H9 (cell line): ENCODE data around the gene ARHGEF17. TPM values are rescaled to one million over a fixed set of nuclear protein-coding genes. Genes with fewer than 3 reads are reported as not detected.
A peak's percentile ranks its signal among the peaks of the same experiment; 100 is the strongest.

Experiments
- DNase-seq: peaks from one replicate; pipeline ENCODE4 v3.0.0-alpha.2; 2017
- H2AFZ ChIP-seq: one replicate; pipeline ENCODE4 v1.6.1; 2013; ENCODE audit warnings: mild to moderate bottlenecking, low read length, control low read depth, moderate library complexity
- H2AK5ac ChIP-seq: 2 replicates; pipeline ENCODE4 v1.6.1; 2013; ENCODE audit warnings: low read length, control low read depth, mixed read lengths; ENCODE audit not compliant: insufficient read length
- H2BK120ac ChIP-seq: one replicate; pipeline ENCODE4 v1.6.1; 2013; ENCODE audit warnings: low read depth, mild to moderate bottlenecking, low read length, control low read depth, inconsistent platforms; ENCODE audit not compliant: poor library complexity, severe bottlenecking
- H2BK12ac ChIP-seq: 2 replicates; pipeline ENCODE4 v1.6.1; 2013; ENCODE audit warnings: low read length, control low read depth, mixed read lengths, low read depth; ENCODE audit not compliant: insufficient read length
- H2BK15ac ChIP-seq: 2 replicates; pipeline ENCODE4 v1.6.1; 2013; ENCODE audit warnings: low read depth, low read length, control low read depth
- H2BK20ac ChIP-seq: one replicate; pipeline ENCODE4 v1.6.1; 2013; ENCODE audit warnings: low read depth, mild to moderate bottlenecking, low read length, control low read depth, inconsistent platforms; ENCODE audit not compliant: poor library complexity, severe bottlenecking
- H2BK5ac ChIP-seq: 2 replicates; pipeline ENCODE4 v1.6.1; 2013; ENCODE audit warnings: low read length, control low read depth, mixed read lengths; ENCODE audit not compliant: insufficient read length
- H3K14ac ChIP-seq: 2 replicates; pipeline ENCODE4 v1.6.1; 2013; ENCODE audit warnings: low read length, control low read depth; ENCODE audit not compliant: insufficient read depth
- H3K18ac ChIP-seq: 2 replicates; pipeline ENCODE4 v1.6.1; 2013; ENCODE audit warnings: low read depth, mild to moderate bottlenecking, mixed read lengths, low read length, control low read depth; ENCODE audit not compliant: insufficient read length
- H3K23ac ChIP-seq: 2 replicates; pipeline ENCODE4 v1.6.1; 2013; ENCODE audit warnings: low read length, control low read depth, mixed read lengths, low read depth; ENCODE audit not compliant: insufficient read length
- H3K23me2 ChIP-seq: 2 replicates; pipeline ENCODE4 v1.6.1; 2013; ENCODE audit warnings: low read depth, mild to moderate bottlenecking, mixed read lengths, low read length, control low read depth; ENCODE audit not compliant: insufficient read length, poor library complexity, severe bottlenecking
- H3K27ac ChIP-seq: 2 replicates; pipeline ENCODE4 v1.5.1; 2013; ENCODE audit warnings: low read length, control low read depth, mixed read lengths, low read depth; ENCODE audit not compliant: insufficient read length
- H3K27me3 ChIP-seq: 2 replicates; pipeline ENCODE4 v1.6.1; 2013; ENCODE audit warnings: low read length, control low read depth, inconsistent platforms; ENCODE audit not compliant: insufficient read depth
- H3K4ac ChIP-seq: 2 replicates; pipeline ENCODE4 v1.6.1; 2013; ENCODE audit warnings: low read depth, mild to moderate bottlenecking, control low read depth, inconsistent platforms, low read length, moderate library complexity
- H3K4me1 ChIP-seq: 2 replicates; pipeline ENCODE4 v1.6.1; 2013; ENCODE audit warnings: low read length, control low read depth, inconsistent platforms; ENCODE audit not compliant: insufficient read depth
- H3K4me2 ChIP-seq: 2 replicates; pipeline ENCODE4 v1.6.1; 2013; ENCODE audit warnings: low read length, control low read depth, mixed read lengths; ENCODE audit not compliant: insufficient read length, insufficient read depth
- H3K56ac ChIP-seq: 2 replicates; pipeline ENCODE4 v1.6.1; 2013; ENCODE audit warnings: low read depth, mild to moderate bottlenecking, mixed read lengths, low read length, control low read depth; ENCODE audit not compliant: insufficient read length
- H3K79me1 ChIP-seq: 2 replicates; pipeline ENCODE4 v1.6.1; 2013; ENCODE audit warnings: low read depth, mild to moderate bottlenecking, moderate library complexity, low read length, control low read depth, inconsistent platforms; ENCODE audit not compliant: insufficient read depth, poor library complexity, severe bottlenecking
- H3K79me2 ChIP-seq: 2 replicates; pipeline ENCODE4 v1.6.1; 2013; ENCODE audit warnings: low read length, control low read depth, inconsistent platforms; ENCODE audit not compliant: insufficient read depth
- H3K9ac ChIP-seq: 2 replicates; pipeline ENCODE4 v1.6.1; 2013; ENCODE audit warnings: low read length, control low read depth, mixed read lengths; ENCODE audit not compliant: insufficient read length; ENCODE audit errors: extremely low read depth
- H3K9me3 ChIP-seq: one replicate; pipeline ENCODE4 v1.6.1; 2013; ENCODE audit warnings: low read depth, low read length, inconsistent platforms; ENCODE audit not compliant: control insufficient read depth
- H3T11ph ChIP-seq: one replicate; pipeline ENCODE4 v1.6.1; 2013; ENCODE audit warnings: mild to moderate bottlenecking, low read length, control low read depth, inconsistent platforms
- H4K20me1 ChIP-seq: one replicate; pipeline ENCODE4 v1.6.1; 2013; ENCODE audit not compliant: control insufficient read depth, insufficient read length, insufficient read depth
- H4K5ac ChIP-seq: 2 replicates; pipeline ENCODE4 v1.6.1; 2013; ENCODE audit warnings: low read depth, mild to moderate bottlenecking, mixed read lengths, low read length, control low read depth; ENCODE audit not compliant: insufficient read length
- H4K8ac ChIP-seq: replicated peaks from 2 replicates; pipeline ENCODE4 v1.6.1; 2013; ENCODE audit warnings: low read length, control low read depth, mixed read lengths, low read depth; ENCODE audit not compliant: insufficient read length
- H4K91ac ChIP-seq: 2 replicates; pipeline ENCODE4 v1.6.1; 2013; ENCODE audit warnings: low read depth, mild to moderate bottlenecking, moderate library complexity, mixed read lengths, low read length, control low read depth; ENCODE audit not compliant: insufficient read length
- H3K27ac Mint-ChIP-seq, 3 experiments: 2 replicates in 2 of 3; 3 replicates in 1 of 3; pipeline ENCODE4 v1.8.0; 2020 to 2021; ENCODE audit warnings: mixed read lengths in 3 of 3, mild to moderate bottlenecking in 1 of 3, moderate library complexity in 1 of 3
- H3K27me3 Mint-ChIP-seq: 2 replicates; pipeline ENCODE4 v1.8.0; 2021; ENCODE audit warnings: low read depth, mild to moderate bottlenecking, moderate library complexity, mixed read lengths
- H3K36me3 Mint-ChIP-seq, 3 experiments: 2 replicates in 2 of 3; 3 replicates in 1 of 3; pipeline ENCODE4 v1.8.0; 2020 to 2021; ENCODE audit warnings: low read depth in 3 of 3, mixed read lengths in 3 of 3; ENCODE audit not compliant: insufficient read depth in 1 of 3
- H3K4me1 Mint-ChIP-seq, 2 experiments: 2 replicates each; pipeline ENCODE4 v1.8.0; 2020; ENCODE audit warnings: mixed read lengths in 2 of 2
- H3K4me3 Mint-ChIP-seq, 2 experiments: 2 replicates in 1 of 2; 3 replicates in 1 of 2; pipeline ENCODE4 v1.8.0; 2020 to 2021; ENCODE audit warnings: mild to moderate bottlenecking in 2 of 2, mixed read lengths in 2 of 2, moderate library complexity in 1 of 2
- H3K9me3 Mint-ChIP-seq, 2 experiments: 2 replicates in 1 of 2; 3 replicates in 1 of 2; pipeline ENCODE4 v1.8.0; 2020; ENCODE audit warnings: mild to moderate bottlenecking in 2 of 2, mixed read lengths in 2 of 2, moderate library complexity in 1 of 2
- CTCF ChIP-seq: fragments of 200-600 bp; sonication (generic); conservative IDR thresholded peaks from 3 replicates; pipeline ENCODE4 v1.8.0; 2021; ENCODE audit warnings: antibody characterized with exemption, mild to moderate bottlenecking
- WGBS: extraction: QIAGEN DNeasy Blood & Tissue Kit; methylation state at CpG from one replicate; pipeline ENCODE4 v1.1.7; 2013; ENCODE audit warnings: missing lambda C conversion rate, low lambda C conversion rate, mixed read lengths; ENCODE audit not compliant: insufficient read length; ENCODE audit errors: extremely low coverage; 5-methylcytosine and 5-hydroxymethylcytosine counted together
- total RNA-seq: library from RNA; stranded (reverse); gene quantifications from 2 replicates; pipeline ENCODE4 v1.2.1, GENCODE V29; 2021

The ARHGEF17 gene
- total RNA-seq, 1 experiment from 2014 or later, result 7.4 TPM

- WGBS, result no CpG with 5 or more reads among the region's 10 CpGs
- Histone ChIP-seq H3K4me1 (peaks cover 7% of the 10 kb centered on the region; the same call in 1 of the 2 replicates), H3K14ac (no peak overlapping the region), H3K9me3 (no peaks in the 10 kb centered on the region), H3K27me3 (no peaks in the 10 kb centered on the region), H2BK5ac (no peak overlapping the region), H4K20me1 (no peaks in the 10 kb centered on the region), H2BK15ac (no peak overlapping the region), H2BK120ac (no peak overlapping the region), H2BK20ac (no peak overlapping the region), H3K23ac (no peak overlapping the region), H2AK5ac (no peak overlapping the region), H3K9ac (no peak overlapping the region), H3K56ac (no peak overlapping the region), H2BK12ac (no peak overlapping the region), H3K79me2 (no peaks in the 10 kb centered on the region), H3K23me2 (no peaks in the 10 kb centered on the region), H4K91ac (no peak overlapping the region), H3K79me1 (no peaks in the 10 kb centered on the region), H2AFZ (no peak overlapping the region), H3K4ac (no peak overlapping the region), H3T11ph (no peak overlapping the region), H3K4me2 (no peak overlapping the region), H4K5ac (no peak overlapping the region), H3K27ac (no peak overlapping the region), H4K8ac (no peak overlapping the region), H3K18ac (no peak overlapping the region)
- Mint-ChIP-seq H3K9me3 (no peaks in the 10 kb centered on the region), H3K4me1 (peaks cover 27 to 37% of the 10 kb centered on the region in 2 experiments), H3K36me3 (peaks cover 0 to 11% (median 5%) of the 10 kb centered on the region in 3 experiments; a peak in 3 of 7 replicates), H3K27me3 (peaks cover 14% of the 10 kb centered on the region), H3K27ac (peak overlapping the region in 1 of 3 experiments; percentile 95; a peak in 1 of 7 replicates), H3K4me3 (peak overlapping the region in 1 of 2 experiments; percentile 62; a peak in 1 of 5 replicates)
- TF ChIP-seq CTCF, result no peak
- no peak for DNase-seq
Observed at GRCh38 chr11:73321604-73322381, 13.7 kb downstream of the ARHGEF17 start.
